ENCODE measurements around the gene LRMDA.

LRMDA gene

GRCh38 chr10:76031099-76031498 is 599.7 kb downstream of the LRMDA start:
- DNase-seq (ENCODE audit: low read depth): no peak

GRCh38 chr10:76031769-76032699 is 600.6 kb downstream of the LRMDA start:
- DNase-seq (ENCODE audit: low read depth): no peak

- no peak for DNase-seq (ENCODE audit: low read depth)
These were observed 601.2 kb downstream of the LRMDA start for GRCh38 chr10:76032700-76033039.

- no peak for DNase-seq (ENCODE audit: low read depth)
These were observed 602.2 kb downstream of the LRMDA start for GRCh38 chr10:76033457-76034196.

- no peak for DNase-seq (ENCODE audit: low read depth)
These were observed 603.2 kb downstream of the LRMDA start for GRCh38 chr10:76034353-76035205.

GRCh38 chr10:76035206-76036110 is 604.0 kb downstream of the LRMDA start:
- DNase-seq (ENCODE audit: low read depth): no peak

GRCh38 chr10:76036111-76036940 is 604.9 kb downstream of the LRMDA start:
- peak; percentile 26 for DNase-seq (ENCODE audit: low read depth)

- DNase-seq (ENCODE audit: low read depth): no peak
These were observed 605.5 kb downstream of the LRMDA start for GRCh38 chr10:76036962-76037361.

- no peak for DNase-seq (ENCODE audit: low read depth)
These were observed 606.2 kb downstream of the LRMDA start for GRCh38 chr10:76037531-76038155.

GRCh38 chr10:76038696-76039095 is 607.3 kb downstream of the LRMDA start:
- DNase-seq (ENCODE audit: low read depth): no peak

GRCh38 chr10:76040107-76040829 is 608.8 kb downstream of the LRMDA start:
- no peak for DNase-seq (ENCODE audit: low read depth)

- DNase-seq (ENCODE audit: low read depth): no peak
These were observed 609.4 kb downstream of the LRMDA start for GRCh38 chr10:76040830-76041220.

- DNase-seq (ENCODE audit: low read depth): no peak
These were observed 610.1 kb downstream of the LRMDA start for GRCh38 chr10:76041551-76041950.

GRCh38 chr10:76043261-76043660 is 611.8 kb downstream of the LRMDA start:
- DNase-seq (ENCODE audit: low read depth): no peak

- DNase-seq (ENCODE audit: low read depth): no peak
These were observed 613.3 kb downstream of the LRMDA start for GRCh38 chr10:76044751-76045150.

- no peak for DNase-seq (ENCODE audit: low read depth)
These were observed 613.8 kb downstream of the LRMDA start for GRCh38 chr10:76045174-76045573.

- no peak for DNase-seq (ENCODE audit: low read depth)
These were observed 616.1 kb downstream of the LRMDA start for GRCh38 chr10:76047521-76047920.

- no peak for DNase-seq (ENCODE audit: low read depth)
These were observed 618.3 kb downstream of the LRMDA start for GRCh38 chr10:76049581-76050290.

- DNase-seq (ENCODE audit: low read depth): no peak
These were observed 618.8 kb downstream of the LRMDA start for GRCh38 chr10:76050291-76050625.

All from activated T-cell treated with anti-CD3 and anti-CD28 coated beads for 24 hours (primary cell).